NCI-H146 treated with DMSO at 0.1 percent for 48 hours (cell line): ENCODE measurements around the gene RAPGEF3.

Source experiments
- DNase-seq: peaks from one replicate; lab custom pipeline; 2025; ENCODE audit not compliant: unreplicated experiment; lab: John Stamatoyannopoulos, UW

The RAPGEF3 gene

DNA sequence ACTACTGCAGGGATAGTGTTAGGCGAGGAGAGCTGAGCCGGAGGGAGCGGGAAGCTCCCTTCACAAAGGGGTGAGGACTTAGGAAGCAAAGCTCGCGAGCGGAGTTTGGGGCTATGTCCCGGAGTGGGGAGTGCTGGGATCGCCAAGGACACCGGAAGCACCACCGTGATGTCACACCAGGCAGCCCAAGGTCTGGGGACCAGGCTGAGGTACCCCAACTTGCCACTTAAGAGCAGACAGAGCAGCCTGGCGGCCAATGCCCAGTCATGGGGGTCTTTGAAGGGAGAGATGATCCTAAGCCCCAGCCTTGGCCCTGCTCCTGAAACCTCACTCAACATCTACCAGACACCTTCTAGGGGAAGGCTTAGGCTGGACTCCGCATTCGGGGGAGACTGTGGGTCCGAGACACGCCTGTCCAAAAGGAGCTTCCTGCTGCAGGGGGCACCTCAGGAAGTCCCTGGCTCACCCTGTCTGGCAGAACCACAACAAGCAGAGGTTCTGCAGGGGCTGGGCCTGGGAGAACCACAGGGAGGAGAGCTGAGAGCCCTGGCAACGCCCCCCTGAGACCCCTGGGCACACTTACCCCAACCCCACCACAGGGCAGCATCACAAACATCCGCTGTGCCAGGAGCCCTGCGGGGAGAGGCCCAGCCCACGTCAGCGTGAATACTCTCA, 32.1 kb upstream of the RAPGEF3 start:
- no peak for DNase-seq

GRCh38 chr12:47789712-47790489, 31.2 kb upstream of the RAPGEF3 start:
- DNase-seq: no peak

DNA sequence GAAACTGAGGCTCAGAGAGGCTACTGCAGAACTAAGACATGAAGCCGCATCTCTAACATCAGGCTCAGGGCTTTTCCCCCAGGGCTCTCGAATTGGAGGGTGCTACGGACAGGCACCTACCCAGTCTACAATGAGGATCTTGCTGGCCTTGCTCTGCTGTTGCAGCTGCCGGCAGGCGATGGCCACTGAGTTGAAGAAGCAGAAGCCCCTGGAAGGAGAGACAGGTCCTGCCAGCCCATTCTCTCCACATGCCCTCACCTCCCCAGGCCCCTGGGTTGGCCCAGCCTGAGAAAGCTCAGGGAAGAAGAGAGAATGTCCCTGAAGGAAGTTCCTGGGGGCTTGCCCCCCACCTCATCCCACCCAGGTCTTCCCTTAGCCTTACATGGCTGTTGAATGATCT, 30.5 kb upstream of the RAPGEF3 start:
- no peak for DNase-seq

DNA sequence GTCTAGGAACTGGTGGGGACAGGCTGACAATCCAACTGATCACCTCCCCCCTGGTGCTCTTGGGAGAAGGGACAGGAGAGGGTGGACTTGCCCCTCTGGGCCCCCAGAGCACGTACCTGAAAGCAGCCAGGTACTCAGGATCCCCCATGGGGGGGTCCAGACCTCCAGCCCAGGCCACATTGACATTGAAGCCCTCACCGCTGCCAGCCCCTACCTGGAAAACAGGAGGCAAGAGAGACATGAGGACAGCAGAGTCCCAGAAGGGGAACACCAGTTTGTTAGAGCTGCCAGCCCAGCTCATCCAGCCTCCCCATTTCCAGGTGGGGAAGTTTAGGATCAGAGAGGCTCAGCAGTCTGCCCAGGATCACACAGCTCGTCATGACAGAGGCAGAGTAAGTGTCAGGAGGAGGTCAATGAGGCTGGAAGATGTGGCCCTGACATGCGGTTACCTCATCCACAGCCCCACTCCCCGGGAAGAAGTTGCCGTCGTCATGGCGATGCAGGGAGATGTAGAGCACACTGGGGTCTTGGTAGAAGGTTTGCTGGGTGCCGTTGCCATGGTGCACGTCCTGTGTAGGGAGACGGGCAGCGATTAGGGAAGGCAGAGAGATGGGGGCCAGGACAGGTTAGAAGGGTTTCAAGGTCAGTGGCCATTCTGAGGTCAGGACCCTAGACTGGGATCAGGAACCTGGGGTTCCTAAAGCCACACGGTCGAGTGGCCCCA, 29.1 kb upstream of the RAPGEF3 start:
- no peak for DNase-seq

- DNase-seq: no peak
Observed at GRCh38 chr12:47786662-47787280, 28.1 kb upstream of the RAPGEF3 start.

- no peak for DNase-seq
Observed at GRCh38 chr12:47785887-47786661, 27.4 kb upstream of the RAPGEF3 start.

- no peak for DNase-seq
Observed at GRCh38 chr12:47785036-47785886, 26.6 kb upstream of the RAPGEF3 start.

DNA sequence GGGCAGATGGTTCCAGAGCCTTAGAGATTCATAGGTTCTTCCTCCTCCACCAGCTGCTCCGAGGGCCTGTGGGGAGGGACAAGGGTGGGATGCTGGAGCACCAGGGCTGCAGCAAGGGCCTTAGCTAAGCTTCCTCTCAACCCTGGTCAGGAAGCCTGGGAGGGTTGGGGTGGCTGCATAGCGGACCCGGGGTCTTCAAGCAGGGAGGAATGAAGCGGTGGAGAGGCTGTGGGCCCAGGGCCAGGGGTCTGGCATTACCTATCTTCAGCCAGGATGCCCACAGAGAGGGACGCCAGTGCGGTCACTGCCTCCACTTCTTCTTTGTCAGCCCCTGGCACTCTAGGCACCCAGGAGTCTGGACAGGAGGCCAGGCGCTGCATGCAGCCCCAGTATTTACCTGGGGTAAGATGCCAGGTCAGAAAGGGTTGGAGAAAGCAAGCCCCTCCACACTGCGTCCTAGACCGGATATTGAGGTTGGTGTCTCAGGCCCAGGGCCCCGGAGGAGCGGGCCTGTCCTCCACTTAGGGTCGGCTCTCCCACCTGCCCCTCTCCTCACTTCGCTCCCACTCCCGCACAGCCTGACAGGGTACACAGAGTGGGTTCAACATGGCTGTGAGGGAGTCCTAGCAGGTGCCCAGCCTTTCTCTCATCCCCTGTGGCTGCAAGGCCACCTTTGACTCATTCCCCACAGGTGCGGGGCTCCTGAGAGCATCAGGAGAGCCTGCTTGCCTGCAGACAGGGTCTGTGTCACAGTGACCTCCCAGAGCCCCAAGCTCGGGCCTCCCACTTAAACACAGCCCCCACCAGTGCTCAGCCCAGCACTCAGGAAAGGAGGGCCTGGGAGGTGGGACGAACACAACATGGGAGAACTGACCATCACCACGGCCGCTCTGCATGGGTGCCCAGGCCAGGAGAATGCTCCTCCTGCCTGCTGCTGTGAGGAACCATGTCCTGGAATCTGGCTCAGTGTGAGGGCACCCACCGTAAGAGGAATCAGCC, 25.4 kb upstream of the RAPGEF3 start:
- no peak for DNase-seq

DNA sequence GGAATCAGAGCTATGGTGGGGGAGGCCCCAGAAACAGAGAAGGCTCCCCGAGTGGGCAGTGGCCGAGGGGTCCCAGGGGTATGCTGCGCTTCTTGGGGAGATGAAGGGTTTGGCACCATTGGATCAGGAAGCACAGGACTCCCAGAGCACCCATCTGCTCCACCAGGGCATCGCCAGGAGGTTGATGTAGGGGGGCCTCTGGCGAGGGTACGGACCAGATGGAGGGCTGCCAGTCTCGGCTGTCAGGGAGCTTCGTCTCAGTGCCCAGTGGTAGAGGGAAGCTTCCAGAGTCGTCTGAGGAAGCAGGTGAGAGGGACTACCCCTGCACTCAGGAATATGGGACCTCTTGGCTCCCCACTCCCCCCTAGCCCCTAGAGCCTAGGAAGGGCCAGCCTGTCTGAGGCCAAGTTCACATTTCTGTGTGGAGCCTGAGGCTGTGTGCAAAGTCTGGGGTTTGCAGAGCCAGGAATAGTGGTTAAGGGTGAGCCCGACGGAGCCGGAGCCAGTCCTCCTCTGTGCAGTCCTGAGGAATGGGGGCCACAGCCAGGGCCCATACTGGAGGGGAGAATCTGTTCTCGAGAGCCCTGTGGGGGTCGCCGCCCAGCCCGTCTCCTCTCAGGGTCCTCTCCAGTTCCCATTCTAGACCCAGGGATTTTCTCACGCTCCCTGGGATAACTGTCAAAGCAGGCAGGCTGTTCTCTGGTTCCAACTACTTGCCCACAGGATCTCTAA, 24.5 kb upstream of the RAPGEF3 start:
- no peak for DNase-seq

- DNase-seq: no peak
Observed at GRCh38 chr12:47782372-47782770, 23.7 kb upstream of the RAPGEF3 start.

DNA sequence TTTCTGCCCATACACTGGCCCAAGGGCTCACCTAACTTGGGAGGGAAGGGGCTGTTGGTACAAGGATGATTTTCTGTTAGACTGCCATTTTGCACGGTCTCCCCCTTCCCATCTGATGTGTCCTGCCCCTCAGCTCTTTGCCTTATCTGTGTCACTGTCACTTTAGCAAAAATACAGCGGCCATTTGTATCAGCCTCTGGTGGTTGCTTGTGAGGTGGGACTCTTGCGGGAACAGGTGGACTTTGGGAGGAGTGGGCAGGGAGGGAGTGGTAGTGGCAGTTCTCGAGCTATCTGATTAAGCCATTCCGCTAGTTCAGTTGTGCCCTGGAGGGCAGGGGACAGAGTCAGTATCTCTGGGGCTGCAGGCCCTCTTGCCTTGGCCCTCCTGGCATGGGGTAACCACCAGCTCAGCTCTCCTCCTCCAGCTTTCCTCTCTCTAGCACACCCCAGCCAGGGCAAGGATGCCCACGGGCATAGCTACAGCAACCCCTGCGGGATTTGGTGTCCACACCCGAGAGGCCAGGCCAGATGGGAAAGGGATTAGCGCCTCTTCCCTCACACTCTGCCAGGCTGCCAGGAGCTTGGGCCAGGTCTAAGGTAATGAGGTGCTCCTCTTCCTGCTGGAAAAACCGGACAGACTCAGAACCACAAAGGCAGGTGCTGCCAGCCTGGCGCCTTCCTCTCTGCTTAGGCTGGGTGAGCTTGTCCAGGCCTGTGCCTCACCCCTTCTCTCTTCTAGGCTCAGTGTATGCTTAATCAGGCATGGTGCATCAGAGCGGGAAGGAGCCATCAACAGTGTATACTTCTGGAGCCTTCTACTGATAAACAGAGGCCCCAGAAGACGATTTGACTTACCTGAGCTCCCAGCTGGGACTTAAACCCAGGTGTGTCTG, 23.0 kb upstream of the RAPGEF3 start:
- no peak for DNase-seq

GRCh38 chr12:47779943-47780504, 21.3 kb upstream of the RAPGEF3 start:
- no peak for DNase-seq

DNA sequence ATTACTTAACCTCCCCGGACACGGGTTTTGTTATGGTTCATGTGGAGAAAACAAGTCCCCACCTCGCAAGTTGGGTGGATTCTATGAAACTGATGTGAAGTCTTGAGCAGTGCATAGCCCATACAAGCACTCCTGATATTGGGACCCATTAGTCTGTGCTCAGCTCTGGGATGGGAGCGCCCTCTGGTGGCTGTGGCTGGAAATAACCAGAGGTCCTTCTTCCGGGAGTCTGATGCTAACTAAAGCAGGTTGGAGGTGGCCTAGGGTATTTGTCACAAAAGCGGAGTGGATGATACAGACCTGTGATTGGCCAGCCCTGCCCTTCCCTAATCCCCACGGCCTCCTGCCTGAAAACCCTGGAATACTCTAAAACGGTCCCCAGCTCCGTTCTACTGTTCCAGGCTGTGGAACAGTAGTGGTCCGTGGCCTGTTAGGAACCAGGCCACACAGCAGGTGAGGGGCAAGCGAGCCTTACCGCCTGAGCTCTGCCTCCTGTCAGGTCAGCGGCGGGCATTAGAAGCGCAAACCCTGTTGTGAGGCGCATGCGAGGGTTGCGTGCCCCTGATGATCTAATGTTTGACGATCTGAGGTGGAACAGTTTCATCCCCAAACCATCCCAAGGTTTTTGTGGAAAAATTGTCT, 20.7 kb upstream of the RAPGEF3 start:
- peak; percentile 65 for DNase-seq

DNA sequence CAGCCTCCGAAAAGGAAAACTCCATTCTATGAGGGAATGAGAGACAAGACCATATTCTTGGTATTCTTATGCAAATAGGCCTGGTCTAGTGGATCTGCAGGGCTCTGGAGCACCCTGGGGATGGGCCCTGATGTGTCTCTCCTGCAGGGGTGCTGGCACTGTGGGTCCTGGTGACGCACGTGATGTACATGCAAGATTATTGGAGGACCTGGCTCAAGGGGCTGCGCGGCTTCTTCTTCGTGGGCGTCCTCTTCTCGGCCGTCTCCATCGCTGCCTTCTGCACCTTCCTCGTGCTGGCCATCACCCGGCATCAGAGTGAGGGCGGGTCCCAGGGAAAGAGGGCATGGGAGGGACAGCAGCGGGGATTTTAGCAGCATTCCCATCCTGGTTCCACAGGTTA, 20.2 kb upstream of the RAPGEF3 start:
- no peak for DNase-seq

DNA sequence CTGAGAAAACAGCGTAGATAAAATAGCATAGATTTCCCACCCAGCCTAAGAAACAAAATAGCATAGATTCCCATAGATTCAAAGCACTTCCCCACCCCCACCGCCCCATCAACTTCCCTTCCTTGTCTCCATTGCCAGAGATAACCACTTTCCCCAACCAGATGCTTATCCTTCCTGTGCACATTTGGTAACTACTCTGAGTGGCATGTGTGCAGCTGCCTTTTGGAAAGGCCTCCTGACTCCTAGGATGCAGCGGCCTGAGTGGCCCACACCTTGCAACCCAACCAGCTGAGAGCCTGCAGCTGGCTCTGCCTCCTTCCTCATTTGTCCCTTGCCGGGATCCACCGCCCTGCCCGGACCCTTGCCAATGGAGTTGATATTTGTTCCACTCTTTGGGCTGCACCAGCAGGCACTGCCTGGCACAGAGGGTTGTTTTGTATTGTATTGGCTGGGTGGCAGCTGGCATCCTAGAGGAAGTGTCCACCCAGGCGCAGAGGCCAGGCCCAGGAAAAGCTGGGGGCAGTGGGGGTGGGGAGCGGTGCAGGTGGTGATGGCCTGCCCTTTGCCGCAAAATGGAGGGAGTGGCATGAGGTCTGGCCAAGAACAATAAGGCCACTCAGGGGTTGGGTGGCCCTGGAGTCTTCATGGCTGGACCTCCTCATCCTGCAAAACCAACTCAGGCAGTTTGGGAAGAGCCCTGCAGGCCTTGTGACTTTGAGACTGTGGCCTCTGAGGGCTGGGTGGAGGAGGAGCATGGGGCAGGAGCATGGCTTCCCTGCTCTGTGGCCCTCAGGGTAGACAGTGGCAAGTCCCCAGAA, 19.3 kb upstream of the RAPGEF3 start:
- DNase-seq: no peak
